K562 (cell line): ENCODE measurements around the gene CSRNP2. TPM values are rescaled to one million over a fixed set of nuclear protein-coding genes. Genes with fewer than 3 reads are reported as not detected.

Source experiments
- DPF2 ChIP-seq: fragments of 450-650 bp; IDR thresholded peaks from 2 replicates; pipeline ENCODE4 v1.6.1; 2016
- E2F4 ChIP-seq: sonication (generic); formaldehyde crosslinking; IDR thresholded peaks from 2 replicates; pipeline ENCODE4 v1.8.0; 2022; ENCODE audit warnings: mild to moderate bottlenecking, low read depth, missing genetic modification reagents
- ELF4 ChIP-seq: fragments of 450-650 bp; formaldehyde crosslinking; IDR thresholded peaks from 2 replicates; pipeline ENCODE4 v1.4.0; 2022; ENCODE audit warnings: missing genetic modification characterization
- HDGF ChIP-seq: fragments of 450-650 bp; IDR thresholded peaks from 2 replicates; pipeline ENCODE4 v1.6.1; 2016
- KLF10 ChIP-seq: fragments of 250-450 bp; sonication (Bioruptor Pico); IDR thresholded peaks from 2 replicates; pipeline ENCODE4 v1.6.1; 2021; ENCODE audit warnings: matching md5 sums
- KLF16 ChIP-seq: IDR thresholded peaks from 2 replicates; pipeline ENCODE4 v1.6.1; 2016; ENCODE audit warnings: antibody characterized with exemption
- LCOR ChIP-seq: sonication (generic); formaldehyde crosslinking; IDR thresholded peaks from 2 replicates; pipeline ENCODE4 v1.8.0; 2022; ENCODE audit warnings: mild to moderate bottlenecking, missing genetic modification reagents
- NBN ChIP-seq: fragments of 450-650 bp; IDR thresholded peaks from 2 replicates; pipeline ENCODE4 v1.6.1; 2016; ENCODE audit warnings: low read depth, mild to moderate bottlenecking
- OTX1 ChIP-seq: fragments of 450-650 bp; formaldehyde crosslinking; IDR thresholded peaks from 2 replicates; pipeline ENCODE4 v1.4.0; 2022; ENCODE audit warnings: mild to moderate bottlenecking
- RBM34 ChIP-seq: fragments of 200-400 bp; formaldehyde crosslinking; IDR thresholded peaks from 2 replicates; pipeline ENCODE4 v1.6.1; 2018; ENCODE audit warnings: low read length, borderline replicate concordance; ENCODE audit not compliant: insufficient read depth
- TRIM25 ChIP-seq: fragments of 450-650 bp; IDR thresholded peaks from 2 replicates; pipeline ENCODE4 v1.7.0; 2016; ENCODE audit warnings: borderline replicate concordance
- USF2 ChIP-seq: sonication (generic); formaldehyde crosslinking; IDR thresholded peaks from 2 replicates; pipeline ENCODE4 v1.5.0; 2020; ENCODE audit warnings: missing genetic modification reagents
- ZBTB2 ChIP-seq: fragments of 450-650 bp; IDR thresholded peaks from 2 replicates; pipeline ENCODE4 v1.6.1; 2016; ENCODE audit warnings: antibody characterized with exemption
- ZBTB43 ChIP-seq: sonication (generic); formaldehyde crosslinking; IDR thresholded peaks from 2 replicates; pipeline ENCODE4 v1.8.0; 2023; ENCODE audit warnings: mild to moderate bottlenecking, missing genetic modification reagents
- ZBTB49 ChIP-seq: sonication (generic); formaldehyde crosslinking; IDR thresholded peaks from 2 replicates; pipeline ENCODE4 v1.8.0; 2022; ENCODE audit warnings: missing genetic modification reagents, mild to moderate bottlenecking, borderline replicate concordance
- ZFP30 ChIP-seq: fragments of 250-450 bp; sonication (Bioruptor Pico); IDR thresholded peaks from 2 replicates; pipeline ENCODE4 v1.8.0; 2022; ENCODE audit warnings: moderate library complexity, mild to moderate bottlenecking, inconsistent platforms, borderline replicate concordance
- polyA plus RNA-seq, 8 experiments: library from polyadenylated mRNA; depleted of rRNA in 4 of 8; stranded (reverse) in 5 of 8; unstranded in 3 of 8; fragments of >200 nt; fragmentation: Nextera tagmentation in 2 of 8; fragmentation: Illumina TruSeq in 1 of 8; extraction: Ambion mirVana in 2 of 8; extraction: Trizol in 1 of 8; gene quantifications; 2 replicates each; pipeline versions ENCODE4 v1.2.1 to v1.2.3, GENCODE V29; 2011 to 2014; ENCODE audit warnings: inconsistent platforms in 1 of 8, missing spikeins in 1 of 8
- total RNA-seq, 7 experiments: library from RNA; depleted of rRNA in 6 of 7; stranded (reverse); fragments of >200 nt in 6 of 7; fragmentation: Illumina TruSeq in 2 of 7; extraction: Trizol in 2 of 7; gene quantifications; 2 replicates each; pipeline versions ENCODE4 v1.2.1 to v1.2.3, GENCODE V29; 2011 to 2021; ENCODE audit warnings: low replicate concordance in 1 of 7

CSRNP2 gene
- total and polyA plus RNA-seq, 9 of the 15 experiments (the other 6 are each of a cell fraction or from before 2014, with no cell fraction given): 1.6 to 13.9 (median 5.9) TPM

GRCh38 chr12:51082561-51083125 is 753 bp downstream of the CSRNP2 start (continued):
- TF ChIP-seq HDGF (0 out of 2 replicates have a peak, but pooled peaks have one; percentile 67), KLF10 (CRISPR knock-in tag) (no peak), LCOR (CRISPR knock-in tag) (peak; percentile 16; the same call in 1 of the 2 replicates), E2F4 (CRISPR knock-in tag) (no peak), ZBTB49 (CRISPR knock-in tag) (0 out of 2 replicates have a peak, but pooled peaks have one; percentile 36), NBN (peak; percentile 61; the same call in 1 of the 2 replicates), ELF4 (CRISPR knock-in tag) (peak; percentile 25; the same call in 1 of the 2 replicates), TRIM25 (0 out of 2 replicates have a peak, but pooled peaks have one; percentile 89), ZBTB2 (peak; percentile 38; the same call in 1 of the 2 replicates), DPF2 (peak; percentile 35; the same call in 1 of the 2 replicates), RBM34 (no peak), USF2 (CRISPR knock-in tag) (no peak), ZFP30 (CRISPR knock-in tag) (no peak), ZBTB43 (no peak), KLF16 (no peak), OTX1 (0 out of 2 replicates have a peak, but pooled peaks have one; percentile 7)
